Temporal lobe (tissue), 1 donor: Measurements from ENCODE around the gene CTXND1. TPM values are rescaled to one million over a fixed set of nuclear protein-coding genes. Genes with fewer than 3 reads are reported as not detected.

ENCODE experiments used
- total RNA-seq: library from RNA; depleted of rRNA; stranded (reverse); fragments of >200 nt; gene quantifications from one replicate; pipeline ENCODE4 v1.2.3, GENCODE V29; 2014

CTXND1 gene
- total RNA-seq, 1 donor from 2014 or later, result 0.74 TPM

Other genes with a start within 250 kb of the CTXND1 start
- 76.5 TPM for gene ZFAND6, start 192.5 kb downstream of the CTXND1 start, total RNA-seq
- gene FAH, start 99.2 kb downstream of the CTXND1 start, total RNA-seq, result 1.5 TPM
- gene ARNT2, start 152.2 kb upstream of the CTXND1 start, total RNA-seq, result 72.8 TPM